Mesenchymal stem cell (in vitro differentiated cells and primary cell): ENCODE results near the gene PON2.

Experiments
- DNase-seq: peaks from one replicate; pipeline ENCODE4 v3.0.0-alpha.2; 2013
- H2AFZ ChIP-seq: one replicate; pipeline ENCODE4 v1.6.1; 2013; ENCODE audit warnings: low read depth, mild to moderate bottlenecking, control low read depth, inconsistent platforms, low read length, moderate library complexity
- H2AK5ac ChIP-seq: 2 replicates; pipeline ENCODE4 v1.6.1; 2013; ENCODE audit warnings: low read length, moderate library complexity, mild to moderate bottlenecking, inconsistent platforms; ENCODE audit not compliant: severe bottlenecking
- H2BK120ac ChIP-seq: one replicate; pipeline ENCODE4 v1.6.1; 2013; ENCODE audit warnings: low read depth, mild to moderate bottlenecking, inconsistent platforms, low read length, moderate library complexity
- H2BK12ac ChIP-seq, 2 experiments: one replicate each; pipeline ENCODE4 v1.6.1; 2013; ENCODE audit warnings: inconsistent platforms in 2 of 2, low read length in 2 of 2, mild to moderate bottlenecking in 2 of 2, moderate library complexity in 2 of 2, control low read depth in 1 of 2
- H2BK15ac ChIP-seq: one replicate; pipeline ENCODE4 v1.6.1; 2013; ENCODE audit warnings: mild to moderate bottlenecking, low read depth, inconsistent platforms; ENCODE audit not compliant: poor library complexity, severe bottlenecking
- H2BK5ac ChIP-seq: 2 replicates; pipeline ENCODE4 v1.6.1; 2013; ENCODE audit warnings: low read depth, mild to moderate bottlenecking, low read length, control low read depth, inconsistent platforms; ENCODE audit not compliant: poor library complexity, severe bottlenecking
- H3K14ac ChIP-seq, 2 experiments: one replicate each; pipeline ENCODE4 v1.6.1; 2013; ENCODE audit warnings: inconsistent platforms in 2 of 2, low read length in 2 of 2, control low read depth in 1 of 2, mild to moderate bottlenecking in 1 of 2, moderate library complexity in 1 of 2
- H3K18ac ChIP-seq, 2 experiments: one replicate each; pipeline ENCODE4 v1.6.1; 2013; ENCODE audit warnings: inconsistent platforms in 2 of 2, low read length in 2 of 2, control low read depth in 1 of 2, low read depth in 1 of 2, mild to moderate bottlenecking in 1 of 2
- H3K23ac ChIP-seq, 2 experiments: one replicate each; pipeline ENCODE4 v1.6.1; 2013; ENCODE audit warnings: inconsistent platforms in 2 of 2, low read length in 2 of 2, mild to moderate bottlenecking in 2 of 2, moderate library complexity in 2 of 2, control low read depth in 1 of 2
- H3K27ac ChIP-seq: 2 replicates; pipeline ENCODE4 v1.5.1; 2013; ENCODE audit warnings: mild to moderate bottlenecking, moderate library complexity, low read length, control low read depth, inconsistent platforms; ENCODE audit not compliant: poor library complexity, severe bottlenecking
- H3K27me3 ChIP-seq, 2 experiments: 2 replicates each; pipeline versions ENCODE4 v1.6.1 to v1.7.0; 2013; ENCODE audit warnings: low read length in 2 of 2, mild to moderate bottlenecking in 2 of 2, moderate library complexity in 2 of 2, control low read depth in 1 of 2, inconsistent platforms in 1 of 2; ENCODE audit not compliant: control insufficient read depth in 1 of 2, insufficient read depth in 1 of 2
- H3K36me3 ChIP-seq, 2 experiments: 2 replicates each; pipeline versions ENCODE4 v1.6.1 to v1.7.0; 2013; ENCODE audit warnings: low read length in 2 of 2, control low read depth in 1 of 2, inconsistent platforms in 1 of 2, low read depth in 1 of 2, mild to moderate bottlenecking in 1 of 2; ENCODE audit not compliant: insufficient read depth in 2 of 2, control insufficient read depth in 1 of 2
- H3K4ac ChIP-seq, 2 experiments: one replicate each; pipeline ENCODE4 v1.6.1; 2013; ENCODE audit warnings: inconsistent platforms in 2 of 2, low read length in 2 of 2, mild to moderate bottlenecking in 2 of 2, moderate library complexity in 2 of 2, control low read depth in 1 of 2, low read depth in 1 of 2
- H3K4me1 ChIP-seq: 2 replicates; pipeline ENCODE4 v1.6.1; 2013; ENCODE audit warnings: low read depth, low read length, control low read depth; ENCODE audit not compliant: control insufficient read depth, insufficient read depth
- H3K4me2 ChIP-seq: 2 replicates; pipeline ENCODE4 v1.6.1; 2013; ENCODE audit warnings: low read length, mild to moderate bottlenecking, inconsistent platforms; ENCODE audit not compliant: poor library complexity, severe bottlenecking
- H3K4me3 ChIP-seq, 2 experiments: 2 replicates each; pipeline versions ENCODE4 v1.5.1 to v1.7.0; 2013; ENCODE audit warnings: low read length in 2 of 2, mild to moderate bottlenecking in 2 of 2, control low read depth in 1 of 2, low read depth in 1 of 2; ENCODE audit not compliant: insufficient read depth in 1 of 2
- H3K79me1 ChIP-seq: replicated peaks from 2 replicates; pipeline ENCODE4 v1.6.1; 2013; ENCODE audit warnings: mild to moderate bottlenecking, control low read depth, low read length, inconsistent platforms; ENCODE audit not compliant: poor library complexity, severe bottlenecking
- H3K9ac ChIP-seq: 2 replicates; pipeline ENCODE4 v1.7.0; 2013; ENCODE audit warnings: mild to moderate bottlenecking, low read length, moderate library complexity
- H3K9me3 ChIP-seq: 2 replicates; pipeline ENCODE4 v1.7.0; 2013; ENCODE audit warnings: mild to moderate bottlenecking, low read length; ENCODE audit not compliant: control insufficient read depth
- H4K8ac ChIP-seq: one replicate; pipeline ENCODE4 v1.6.1; 2013; ENCODE audit warnings: inconsistent platforms, mild to moderate bottlenecking, low read length, moderate library complexity
- H4K91ac ChIP-seq: one replicate; pipeline ENCODE4 v1.6.1; 2013; ENCODE audit warnings: mild to moderate bottlenecking, low read length, inconsistent platforms
- WGBS: methylation state at CpG from one replicate; pipeline ENCODE4 v1.1.7; 2013; ENCODE audit warnings: mixed read lengths; 5-methylcytosine and 5-hydroxymethylcytosine counted together

The PON2 gene

GRCh38 chr7:95470452-95470851, 35.6 kb upstream of the PON2 start:
- Histone ChIP-seq H2BK12ac (no peak overlapping the region), H2AK5ac (no peak overlapping the region), H3K14ac (no peak overlapping the region), H2BK15ac (no peak overlapping the region), H2AFZ (no peak overlapping the region), H3K4ac (no peak overlapping the region), H3K27ac (peak overlapping the region; percentile 71), H4K8ac (no peak overlapping the region), H3K4me1 (peaks cover 10% of the 10 kb centered on the region), H3K79me1 (peaks cover 3% of the 10 kb centered on the region), H2BK120ac (no peak overlapping the region), H2BK5ac (no peak overlapping the region), H3K23ac (no peak overlapping the region), H3K4me2 (no peak overlapping the region), H3K9ac (no peak overlapping the region), H3K4me3 (no peak overlapping the region), H3K18ac (peak overlapping the region in 1 of 2 experiments; percentile 31), H3K36me3 (no peaks in the 10 kb centered on the region), H3K9me3 (no peaks in the 10 kb centered on the region), H3K27me3 (no peaks in the 10 kb centered on the region), H4K91ac (no peak overlapping the region)
- WGBS, result 31% methylated on average over 2 of the region's 3 CpGs
- DNase-seq, result peak; percentile 54

- Histone ChIP-seq H3K18ac (no peak overlapping the region), H4K8ac (no peak overlapping the region), H2AK5ac (no peak overlapping the region), H3K14ac (no peak overlapping the region), H2BK12ac (no peak overlapping the region), H3K27me3 (no peaks in the 10 kb centered on the region), H3K9me3 (no peaks in the 10 kb centered on the region), H3K4me2 (no peak overlapping the region), H3K23ac (no peak overlapping the region), H2BK15ac (no peak overlapping the region), H3K36me3 (no peaks in the 10 kb centered on the region), H3K4ac (no peak overlapping the region), H3K4me1 (peaks cover 10% of the 10 kb centered on the region), H2BK5ac (no peak overlapping the region), H3K4me3 (no peak overlapping the region), H3K79me1 (peaks cover 3% of the 10 kb centered on the region), H4K91ac (no peak overlapping the region), H2AFZ (no peak overlapping the region), H3K9ac (no peak overlapping the region), H2BK120ac (no peak overlapping the region), H3K27ac (peak overlapping the region; percentile 21)
- no peak for DNase-seq
- WGBS, result 77% methylated on average over 3 of the region's 4 CpGs
Measured at GRCh38 chr7:95469848-95470247, 35.0 kb upstream of the PON2 start.

- H3K23ac ChIP-seq, result no peak overlapping the region
- no peak overlapping the region for H3K18ac ChIP-seq
- H4K91ac ChIP-seq, result no peak overlapping the region
- H3K4me3 ChIP-seq, result no peak overlapping the region
- no peaks in the 10 kb centered on the region for H3K9me3 ChIP-seq
- H2BK120ac ChIP-seq, result no peak overlapping the region
- WGBS, result no CpG with 5 or more reads among the region's 1 CpG
- peak overlapping the region; percentile 17 for H3K27ac ChIP-seq
- H3K14ac ChIP-seq, result no peak overlapping the region
- no peak overlapping the region for H2AK5ac ChIP-seq
- no peak overlapping the region for H2AFZ ChIP-seq
- H2BK15ac ChIP-seq, result no peak overlapping the region
- H2BK5ac ChIP-seq, result no peak overlapping the region
- H3K9ac ChIP-seq, result no peak overlapping the region
- H2BK12ac ChIP-seq, result no peak overlapping the region
- H3K4me1 ChIP-seq, result peaks cover 10% of the 10 kb centered on the region
- no peaks in the 10 kb centered on the region for H3K36me3 ChIP-seq
- no peak for DNase-seq
- H3K4ac ChIP-seq, result no peak overlapping the region
- no peak overlapping the region for H3K4me2 ChIP-seq
- peaks cover 3% of the 10 kb centered on the region for H3K79me1 ChIP-seq
- H4K8ac ChIP-seq, result no peak overlapping the region
- no peaks in the 10 kb centered on the region for H3K27me3 ChIP-seq
Measured at GRCh38 chr7:95469187-95469586, 34.4 kb upstream of the PON2 start.

GRCh38 chr7:95467912-95468607, 33.2 kb upstream of the PON2 start:
- no peak for DNase-seq
- Histone ChIP-seq H3K9me3 (no peaks in the 10 kb centered on the region), H2BK15ac (no peak overlapping the region), H3K23ac (no peak overlapping the region), H3K4me2 (no peak overlapping the region), H3K14ac (no peak overlapping the region), H3K18ac (no peak overlapping the region), H4K8ac (no peak overlapping the region), H2BK5ac (no peak overlapping the region), H2AK5ac (no peak overlapping the region), H2BK12ac (no peak overlapping the region), H3K4me3 (no peak overlapping the region), H3K79me1 (no peaks in the 10 kb centered on the region), H2AFZ (no peak overlapping the region), H3K4me1 (peaks cover 6% of the 10 kb centered on the region), H4K91ac (no peak overlapping the region), H3K36me3 (no peaks in the 10 kb centered on the region), H3K4ac (no peak overlapping the region), H3K27me3 (no peaks in the 10 kb centered on the region), H2BK120ac (no peak overlapping the region), H3K9ac (no peak overlapping the region), H3K27ac (no peak overlapping the region)
- WGBS, result no CpG with 5 or more reads among the region's 1 CpG
